Bronchial epithelial cell (primary cell): ENCODE measurements around the gene TXNRD1. TPM values are rescaled to one million over a fixed set of nuclear protein-coding genes. Genes with fewer than 3 reads are reported as not detected.

Experiments
- DNase-seq: peaks from one replicate; pipeline ENCODE4 v3.0.0-alpha.2; 2010; ENCODE audit warnings: low read depth
- FAIRE-seq: peaks from 2 replicates; lab custom pipeline; 2011; peaks lifted over from hg19 to GRCh38; lab: Jason Lieb, UNC
- H3K27me3 ChIP-seq: 2 replicates; pipeline ENCODE4 v1.5.1; 2011; ENCODE audit warnings: low read length; ENCODE audit not compliant: control insufficient read depth, insufficient read depth
- H3K36me3 ChIP-seq: 2 replicates; pipeline ENCODE4 v1.5.1; 2011; ENCODE audit warnings: low read length; ENCODE audit not compliant: control insufficient read depth, insufficient read depth
- H3K4me3 ChIP-seq: 2 replicates; pipeline ENCODE4 v1.5.1; 2011; ENCODE audit warnings: mild to moderate bottlenecking, low read depth, low read length, control low read depth
- CTCF ChIP-seq: IDR thresholded peaks from 2 replicates; pipeline ENCODE4 v1.5.1; 2011; ENCODE audit warnings: mild to moderate bottlenecking, moderate library complexity, low read length, control low read depth, inconsistent platforms; ENCODE audit not compliant: insufficient read depth, severe bottlenecking
- total RNA-seq: library from RNA; depleted of rRNA; stranded (reverse); fragments of >200 nt; gene quantifications from 2 replicates; pipeline ENCODE4 v1.2.1, GENCODE V29; 2014

Gene TXNRD1
- total RNA-seq, 1 donor from 2014 or later = 88.2 TPM

- Histone ChIP-seq H3K36me3 (peaks cover 10% of the 10 kb centered on the region), H3K4me3 (no peak overlapping the region), H3K27me3 (no peaks in the 10 kb centered on the region)
- FAIRE-seq (no peak), DNase-seq (no peak)
- TF ChIP-seq CTCF = no peak
Observed at GRCh38 chr12:104305349-104305748, 89.8 kb downstream of the TXNRD1 start.

- no peak for TF ChIP-seq CTCF
- no peak for DNase-seq
- FAIRE-seq = no peak
- Histone ChIP-seq H3K4me3 (no peak overlapping the region), H3K36me3 (peaks cover 15% of the 10 kb centered on the region), H3K27me3 (no peaks in the 10 kb centered on the region)
Observed at GRCh38 chr12:104306376-104306775, 90.8 kb downstream of the TXNRD1 start.

GRCh38 chr12:104306943-104307654 lies 91.5 kb downstream of the TXNRD1 start:
- FAIRE-seq (no peak), DNase-seq (no peak)
- Histone ChIP-seq H3K27me3 (no peaks in the 10 kb centered on the region), H3K36me3 (peaks cover 15% of the 10 kb centered on the region), H3K4me3 (no peak overlapping the region)
- no peak for TF ChIP-seq CTCF

- no peak for TF ChIP-seq CTCF
- H3K36me3 ChIP-seq = peaks cover 15% of the 10 kb centered on the region
- FAIRE-seq = no peak
Observed at GRCh38 chr12:104307655-104308000, 92.0 kb downstream of the TXNRD1 start.

GRCh38 chr12:104309446-104309993 lies 93.9 kb downstream of the TXNRD1 start:
- no peak for TF ChIP-seq CTCF
- H3K4me3 ChIP-seq = no peak overlapping the region
- H3K27me3 ChIP-seq = no peaks in the 10 kb centered on the region
- peaks cover 16% of the 10 kb centered on the region for H3K36me3 ChIP-seq
- DNase-seq = no peak
- peak; percentile 64 for FAIRE-seq

More at GRCh38 chr12:104307655-104308000, 92.0 kb downstream of the TXNRD1 start:
- Histone ChIP-seq H3K27me3 (no peaks in the 10 kb centered on the region), H3K4me3 (no peak overlapping the region)
- DNase-seq = no peak
